Mesothelial cell of epicardium (in vitro differentiated cells): Measurements from ENCODE around the gene RAB38. TPM values are rescaled to one million over a fixed set of nuclear protein-coding genes. Genes with fewer than 3 reads are reported as not detected.

Experiments
- DNase-seq, 2 experiments: peaks; one replicate each; pipeline ENCODE4 v3.0.0; 2021; ENCODE audit warnings: low spot score in 2 of 2; ENCODE audit not compliant: unreplicated experiment in 2 of 2
- H3K27ac Mint-ChIP-seq: 2 replicates; pipeline ENCODE4 v1.8.0; 2021; ENCODE audit warnings: mixed read lengths
- H3K27me3 Mint-ChIP-seq: 2 replicates; pipeline ENCODE4 v1.8.0; 2021; ENCODE audit warnings: low read depth, mixed read lengths
- H3K36me3 Mint-ChIP-seq: 2 replicates; pipeline ENCODE4 v1.8.0; 2021; ENCODE audit warnings: mixed read lengths
- H3K4me1 Mint-ChIP-seq: 2 replicates; pipeline ENCODE4 v1.8.0; 2021; ENCODE audit warnings: mixed read lengths
- H3K4me3 Mint-ChIP-seq: 2 replicates; pipeline ENCODE4 v1.8.0; 2021; ENCODE audit warnings: mild to moderate bottlenecking, moderate library complexity, mixed read lengths
- H3K9me3 Mint-ChIP-seq: 2 replicates; pipeline ENCODE4 v1.8.0; 2021; ENCODE audit warnings: mixed read lengths
- total RNA-seq: library from RNA; stranded (reverse); gene quantifications from 3 replicates; pipeline ENCODE4 v1.2.1, GENCODE V29; 2021
- TF ChIP-seq, protein P1 (sequence below): fragments of 200-600 bp; sonication (generic); IDR thresholded peaks from one replicate; pipeline ENCODE4 v1.5.0; 2021; ENCODE audit warnings: antibody characterized with exemption; ENCODE audit not compliant: unreplicated experiment

RAB38 gene
- total RNA-seq, 1 donor from 2014 or later = 44.3 TPM

DNA sequence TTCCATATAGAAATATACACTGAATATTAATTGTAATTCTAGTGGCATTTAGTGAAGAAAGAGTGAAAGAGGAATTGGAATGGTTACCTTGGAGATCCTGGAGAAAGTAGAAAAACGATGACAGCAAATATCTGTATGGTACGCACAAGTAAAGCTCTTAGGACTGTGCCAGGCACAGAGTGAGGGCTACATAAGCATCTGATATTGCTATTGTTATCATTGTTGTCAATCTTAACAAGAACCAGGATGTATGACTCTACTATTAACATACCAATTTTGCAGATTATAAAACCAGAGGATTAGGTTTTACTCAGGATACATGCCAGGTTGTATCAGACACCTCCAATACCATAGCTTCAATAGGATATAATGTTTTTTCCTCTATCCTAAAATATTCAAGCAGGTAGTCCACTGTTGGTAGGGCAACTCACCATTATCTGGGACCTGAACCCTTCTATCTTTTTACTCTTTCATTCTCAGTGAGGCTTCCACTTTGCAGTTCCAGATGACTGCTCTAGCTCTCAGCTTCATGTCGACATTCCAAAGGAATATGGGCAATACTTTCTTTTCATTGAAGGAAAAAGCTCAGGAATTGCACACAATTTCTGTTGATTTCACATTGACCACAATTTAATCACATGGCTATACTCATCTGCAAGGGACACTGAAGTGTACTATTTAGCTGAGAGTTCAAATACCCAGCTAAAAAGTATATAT, 73.2 kb downstream of the RAB38 start:
- Mint-ChIP-seq H3K27me3 (no peaks in the 10 kb centered on the region), H3K27ac (no peak overlapping the region), H3K9me3 (no peaks in the 10 kb centered on the region), H3K36me3 (peaks cover 2% of the 10 kb centered on the region), H3K4me1 (peaks cover 61% of the 10 kb centered on the region), H3K4me3 (no peak overlapping the region)
- TF ChIP-seq, protein P1, sequence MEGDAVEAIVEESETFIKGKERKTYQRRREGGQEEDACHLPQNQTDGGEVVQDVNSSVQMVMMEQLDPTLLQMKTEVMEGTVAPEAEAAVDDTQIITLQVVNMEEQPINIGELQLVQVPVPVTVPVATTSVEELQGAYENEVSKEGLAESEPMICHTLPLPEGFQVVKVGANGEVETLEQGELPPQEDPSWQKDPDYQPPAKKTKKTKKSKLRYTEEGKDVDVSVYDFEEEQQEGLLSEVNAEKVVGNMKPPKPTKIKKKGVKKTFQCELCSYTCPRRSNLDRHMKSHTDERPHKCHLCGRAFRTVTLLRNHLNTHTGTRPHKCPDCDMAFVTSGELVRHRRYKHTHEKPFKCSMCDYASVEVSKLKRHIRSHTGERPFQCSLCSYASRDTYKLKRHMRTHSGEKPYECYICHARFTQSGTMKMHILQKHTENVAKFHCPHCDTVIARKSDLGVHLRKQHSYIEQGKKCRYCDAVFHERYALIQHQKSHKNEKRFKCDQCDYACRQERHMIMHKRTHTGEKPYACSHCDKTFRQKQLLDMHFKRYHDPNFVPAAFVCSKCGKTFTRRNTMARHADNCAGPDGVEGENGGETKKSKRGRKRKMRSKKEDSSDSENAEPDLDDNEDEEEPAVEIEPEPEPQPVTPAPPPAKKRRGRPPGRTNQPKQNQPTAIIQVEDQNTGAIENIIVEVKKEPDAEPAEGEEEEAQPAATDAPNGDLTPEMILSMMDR = no peak
- DNase-seq = no peak

DNA sequence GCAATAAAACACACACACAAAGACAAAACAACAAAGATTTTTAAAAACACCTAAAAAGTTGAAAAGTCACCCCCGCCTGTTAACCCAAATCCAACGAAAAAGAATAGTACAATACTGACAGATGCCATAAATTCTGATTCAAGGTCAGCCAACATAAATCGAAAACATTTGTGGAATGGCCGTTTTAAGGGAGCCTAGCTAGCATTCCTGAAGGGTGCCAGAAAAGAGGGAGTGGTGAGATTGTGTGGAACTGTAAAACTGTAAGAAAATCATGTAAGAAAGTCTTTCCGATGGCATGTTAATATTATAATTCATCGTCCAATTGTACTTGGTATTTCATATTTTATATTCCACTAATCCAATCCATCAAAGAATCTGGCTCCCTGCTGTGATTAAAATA, 75.1 kb downstream of the RAB38 start:
- peaks cover 2% of the 10 kb centered on the region for H3K36me3 Mint-ChIP-seq
- DNase-seq = no peak
- H3K27ac Mint-ChIP-seq = peak overlapping the region; percentile 84
- peaks cover 45% of the 10 kb centered on the region for H3K4me1 Mint-ChIP-seq
- H3K4me3 Mint-ChIP-seq = no peak overlapping the region
- TF ChIP-seq, protein P1 = no peak
- no peaks in the 10 kb centered on the region for H3K27me3 Mint-ChIP-seq
- no peaks in the 10 kb centered on the region for H3K9me3 Mint-ChIP-seq

DNA sequence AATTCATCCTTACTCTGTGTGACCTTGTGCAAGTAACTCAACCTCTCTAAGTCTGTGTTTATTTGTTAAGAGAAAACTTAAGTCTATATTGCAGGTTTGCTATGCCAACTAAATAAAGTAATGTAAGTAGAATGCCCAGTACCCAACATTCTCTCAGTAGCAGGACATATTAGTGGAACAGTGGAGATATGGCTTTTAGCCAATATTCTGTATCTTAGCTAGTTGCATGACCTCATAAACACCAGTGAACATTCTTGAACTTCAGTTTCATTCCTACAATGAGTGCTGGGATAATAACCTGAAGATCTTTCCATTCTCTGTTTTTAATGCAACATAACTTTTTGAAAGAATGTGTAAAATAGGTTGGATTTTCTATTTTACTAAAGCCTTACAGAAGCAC, 77.0 kb downstream of the RAB38 start:
- no peak for DNase-seq
- Mint-ChIP-seq H3K4me3 (no peak overlapping the region), H3K36me3 (no peaks in the 10 kb centered on the region), H3K27me3 (no peaks in the 10 kb centered on the region), H3K9me3 (no peaks in the 10 kb centered on the region), H3K27ac (peak overlapping the region; percentile 7), H3K4me1 (peaks cover 39% of the 10 kb centered on the region)
- TF ChIP-seq, protein P1 = no peak

DNA sequence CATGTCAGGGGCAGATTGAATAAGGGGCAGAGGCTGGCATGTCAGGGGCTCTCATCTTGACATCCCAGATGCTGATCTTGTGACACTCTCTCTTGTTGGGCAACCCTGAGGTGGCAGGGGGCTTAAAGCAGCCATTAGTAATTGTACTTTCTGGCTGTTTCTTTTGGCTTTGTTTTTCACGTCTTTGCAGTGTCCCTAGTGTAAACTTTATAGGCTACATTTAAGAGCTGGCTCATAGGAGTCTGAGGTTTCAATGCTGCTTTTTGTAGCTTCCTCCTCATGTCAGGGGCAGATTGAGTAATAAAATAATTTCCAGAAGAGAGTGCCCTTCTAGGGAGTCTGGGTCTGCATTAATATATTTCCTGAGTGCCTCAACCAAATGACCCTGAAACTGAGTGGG, 86.1 kb downstream of the RAB38 start:
- TF ChIP-seq, protein P1 = no peak
- no peak for DNase-seq
- Mint-ChIP-seq H3K9me3 (peaks cover 9% of the 10 kb centered on the region), H3K36me3 (no peaks in the 10 kb centered on the region), H3K27ac (no peak overlapping the region), H3K4me1 (no peaks in the 10 kb centered on the region), H3K27me3 (no peaks in the 10 kb centered on the region), H3K4me3 (no peak overlapping the region)

DNA sequence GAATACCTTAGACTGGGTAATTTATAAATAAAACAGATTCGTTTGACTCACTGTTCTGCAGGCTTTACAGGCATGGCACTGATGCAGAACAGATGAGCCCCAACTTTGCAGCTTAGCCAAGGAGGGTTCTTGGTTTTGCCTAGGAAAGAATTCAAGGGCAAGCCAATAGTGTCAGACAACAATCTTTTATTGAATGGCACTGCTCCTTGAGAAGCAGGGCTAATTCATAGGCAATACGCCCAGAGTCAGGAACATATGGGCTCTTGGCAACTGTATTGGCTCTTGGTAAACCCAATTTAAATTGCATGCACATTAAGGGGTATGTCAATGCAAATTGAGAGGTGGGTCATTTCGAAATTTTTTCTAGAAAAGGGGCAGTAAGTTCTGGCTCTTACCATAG, 87.9 kb downstream of the RAB38 start:
- Mint-ChIP-seq H3K9me3 (peaks cover 9% of the 10 kb centered on the region), H3K27ac (no peak overlapping the region), H3K36me3 (no peaks in the 10 kb centered on the region), H3K27me3 (no peaks in the 10 kb centered on the region), H3K4me3 (no peak overlapping the region), H3K4me1 (no peaks in the 10 kb centered on the region)
- no peak for DNase-seq
- TF ChIP-seq, protein P1 = no peak
